Measurements from ENCODE around the gene GSX1.

- TF ChIP-seq CTCF (IDR thresholded peaks at IDR 0.05) (no peak), EP300 (IDR thresholded peaks at IDR 0.05) (no peak), POLR2A (IDR thresholded peaks at IDR 0.05) (no peak)
These were observed 960 bp upstream of the GSX1 start for GRCh38 chr13:27791146-27791900.
